Liver (tissue), 9 donors: ENCODE data around the gene SNRNP70. TPM values are rescaled to one million over a fixed set of nuclear protein-coding genes. Genes with fewer than 3 reads are reported as not detected.

ENCODE experiments used
- DNase-seq: peaks from one replicate; pipeline ENCODE4 v3.0.0-alpha.2; 2017; ENCODE audit warnings: low spot score
- H3K27ac ChIP-seq, 2 donors: one replicate each; pipeline ENCODE4 v1.7.0; 2013; ENCODE audit warnings: inconsistent platforms in 2 of 2, low read length in 2 of 2, control low read depth in 1 of 2, low read depth in 1 of 2, mild to moderate bottlenecking in 1 of 2
- H3K27me3 ChIP-seq, 4 donors: one replicate each; pipeline versions ENCODE4 v1.6.1 to v1.7.0; 2013; ENCODE audit warnings: low read length in 3 of 4, inconsistent platforms in 1 of 4, mild to moderate bottlenecking in 1 of 4, moderate library complexity in 1 of 4; ENCODE audit not compliant: control insufficient read depth in 4 of 4, insufficient read depth in 4 of 4
- H3K36me3 ChIP-seq, 4 donors: one replicate each; pipeline versions ENCODE4 v1.6.1 to v1.7.0; 2013; ENCODE audit warnings: low read length in 3 of 4, mild to moderate bottlenecking in 3 of 4, low read depth in 1 of 4, moderate library complexity in 1 of 4; ENCODE audit not compliant: control insufficient read depth in 4 of 4, insufficient read depth in 3 of 4
- H3K4me1 ChIP-seq, 4 donors: one replicate each; pipeline versions ENCODE4 v1.6.1 to v1.7.0; 2013; ENCODE audit warnings: low read length in 3 of 4, mild to moderate bottlenecking in 3 of 4, moderate library complexity in 1 of 4; ENCODE audit not compliant: control insufficient read depth in 4 of 4, insufficient read depth in 4 of 4
- H3K4me3 ChIP-seq, 3 donors: one replicate each; pipeline versions ENCODE4 v1.6.1 to v1.7.0; 2013; ENCODE audit warnings: low read length in 3 of 3, control low read depth in 1 of 3, low read depth in 1 of 3, mild to moderate bottlenecking in 1 of 3
- H3K9ac ChIP-seq, 2 donors: one replicate each; pipeline ENCODE4 v1.7.0; 2013; ENCODE audit warnings: low read length in 2 of 2, mild to moderate bottlenecking in 2 of 2, moderate library complexity in 2 of 2, control low read depth in 1 of 2, low read depth in 1 of 2
- H3K9me3 ChIP-seq, 4 donors: one replicate each; pipeline versions ENCODE4 v1.6.1 to v1.7.0; 2013; ENCODE audit warnings: low read length in 3 of 4; ENCODE audit not compliant: control insufficient read depth in 4 of 4
- CTCF ChIP-seq: fragments of 150-350 bp; IDR thresholded peaks from 2 replicates; pipeline ENCODE4 v1.5.1; 2017; ENCODE audit warnings: improper control_type of control experiment, low read depth, low read length; ENCODE audit not compliant: missing input control
- EGR1 ChIP-seq, 2 donors: IDR thresholded peaks; 2 replicates each; pipeline ENCODE4 v1.6.1; 2016 to 2018; ENCODE audit warnings: antibody characterized with exemption in 2 of 2, low read depth in 2 of 2
- FOXA1 ChIP-seq: IDR thresholded peaks from 2 replicates; pipeline ENCODE4 v1.6.1; 2016; ENCODE audit warnings: antibody characterized with exemption
- FOXA2 ChIP-seq: IDR thresholded peaks from 2 replicates; pipeline ENCODE4 v1.6.1; 2016; ENCODE audit warnings: antibody characterized with exemption
- GABPA ChIP-seq, 2 donors: IDR thresholded peaks in 1 of 2; conservative IDR thresholded peaks in 1 of 2; 2 replicates each; pipeline ENCODE4 v1.6.1; 2016; ENCODE audit warnings: antibody characterized with exemption in 2 of 2, mild to moderate bottlenecking in 1 of 2, moderate library complexity in 1 of 2
- HNF4A ChIP-seq, 2 donors: conservative IDR thresholded peaks; 2 replicates each; pipeline ENCODE4 v1.6.1; 2016; ENCODE audit warnings: antibody characterized with exemption in 2 of 2, mild to moderate bottlenecking in 2 of 2
- JUND ChIP-seq, 2 donors: IDR thresholded peaks; 2 replicates each; pipeline ENCODE4 v1.6.1; 2016; ENCODE audit warnings: antibody characterized with exemption in 2 of 2
- RAD21 ChIP-seq, 2 donors: IDR thresholded peaks; 2 replicates each; pipeline ENCODE4 v1.6.1; 2016; ENCODE audit warnings: antibody characterized with exemption in 2 of 2, mild to moderate bottlenecking in 2 of 2
- REST ChIP-seq: IDR thresholded peaks from 2 replicates; pipeline ENCODE4 v1.6.1; 2016; ENCODE audit warnings: antibody characterized with exemption, mild to moderate bottlenecking
- RXRA ChIP-seq, 2 donors: IDR thresholded peaks; 2 replicates each; pipeline ENCODE4 v1.6.1; 2017 to 2018; ENCODE audit warnings: antibody characterized with exemption in 2 of 2, mild to moderate bottlenecking in 1 of 2
- SP1 ChIP-seq: IDR thresholded peaks from 2 replicates; pipeline ENCODE4 v1.6.1; 2018; ENCODE audit warnings: antibody characterized with exemption, mild to moderate bottlenecking
- TAF1 ChIP-seq: conservative IDR thresholded peaks from 2 replicates; pipeline ENCODE4 v1.6.1; 2016; ENCODE audit warnings: antibody characterized with exemption, mild to moderate bottlenecking
- YY1 ChIP-seq: IDR thresholded peaks from 2 replicates; pipeline ENCODE4 v1.6.1; 2016; ENCODE audit warnings: antibody characterized with exemption, mild to moderate bottlenecking
- ZBTB33 ChIP-seq: IDR thresholded peaks from 2 replicates; pipeline ENCODE4 v1.6.1; 2016; ENCODE audit warnings: antibody characterized with exemption
- WGBS: extraction: QIAGEN DNeasy Blood & Tissue Kit; methylation state at CpG from one replicate; pipeline ENCODE4 v1.1.7; 2013; 5-methylcytosine and 5-hydroxymethylcytosine counted together
- polyA plus RNA-seq, 2 donors: library from polyadenylated mRNA; stranded (reverse) in 1 of 2; unstranded in 1 of 2; fragments of 200-250 nt in 1 of 2; fragments of >200 nt in 1 of 2; fragmentation: Nextera tagmentation in 1 of 2; extraction: Ambion mirVana in 1 of 2; gene quantifications; one replicate each; pipeline versions ENCODE4 v1.2.1 to v1.2.3, GENCODE V29; 2013 to 2015
- total RNA-seq, 2 donors: library from RNA; depleted of rRNA; stranded (reverse); fragments of >200 nt; gene quantifications; one replicate each; pipeline ENCODE4 v1.2.3, GENCODE V29; 2014
- donor health status: healthy.
- donor health status: healthy.
- donor health status: healthy.
- donor health status: healthy.
- donor health status: healthy.

SNRNP70 gene
- total and polyA plus RNA-seq, 4 donors = 34.2 to 166 (median 94.8) TPM

GRCh38 chr19:49104229-49104864 is 19.1 kb downstream of the SNRNP70 start (continued):
- TF ChIP-seq REST = no peak
- TF ChIP-seq YY1 = no peak
- no peak for TF ChIP-seq EGR1 (IDR thresholded peaks at IDR 0.05; ENCODE audit: low read depth in 2 of 2)
- TF ChIP-seq SP1 = no peak
- no peak for TF ChIP-seq HNF4A (conservative IDR thresholded peaks at IDR 0.05)
- TF ChIP-seq GABPA (IDR thresholded peaks at IDR 0.05 in 1 of 2, conservative IDR thresholded peaks at IDR 0.05 in 1 of 2) = no peak

GRCh38 chr19:49106648-49107135 is 21.4 kb downstream of the SNRNP70 start:
- WGBS = 62% methylated on average over 12 of the region's 12 CpGs
- Histone ChIP-seq H3K36me3 (peaks cover 5 to 61% (median 28%) of the 10 kb centered on the region in 4 donors), H3K27me3 (no peaks in the 10 kb centered on the region), H3K9me3 (no peaks in the 10 kb centered on the region), H3K9ac (no peak overlapping the region), H3K4me3 (no peak overlapping the region), H3K27ac (no peak overlapping the region), H3K4me1 (no peaks in the 10 kb centered on the region)
- peak; percentile 59 for TF ChIP-seq CTCF
- no peak for TF ChIP-seq FOXA1
- peak; percentile 56 to 74 for TF ChIP-seq RAD21 (IDR thresholded peaks at IDR 0.05)
- peak; percentile 67 for DNase-seq

GRCh38 chr19:49107625-49108459 is 22.6 kb downstream of the SNRNP70 start:
- Histone ChIP-seq H3K9me3 (no peaks in the 10 kb centered on the region), H3K27me3 (no peaks in the 10 kb centered on the region), H3K9ac (no peak overlapping the region), H3K4me1 (no peaks in the 10 kb centered on the region), H3K4me3 (no peak overlapping the region), H3K36me3 (peaks cover 5 to 52% (median 24%) of the 10 kb centered on the region in 4 donors), H3K27ac (no peak overlapping the region)
- 97% methylated on average over 93 of the region's 93 CpGs for WGBS
- DNase-seq = no peak
- TF ChIP-seq GABPA (IDR thresholded peaks at IDR 0.05 in 1 of 2, conservative IDR thresholded peaks at IDR 0.05 in 1 of 2) (no peak), FOXA2 (no peak), RXRA (IDR thresholded peaks at IDR 0.05) (no peak), CTCF (no peak), ZBTB33 (no peak), TAF1 (no peak), RAD21 (IDR thresholded peaks at IDR 0.05) (no peak), JUND (IDR thresholded peaks at IDR 0.05) (no peak), REST (no peak)
